GM04503 (cell line): Measurements from ENCODE around the gene SYMPK.

Source experiments
- DNase-seq: peaks from one replicate; pipeline ENCODE4 v3.0.0-alpha.2; 2012; ENCODE audit warnings: low read depth

The SYMPK gene

GRCh38 chr19:45781214-45782161, 81.5 kb downstream of the SYMPK start:
- no peak for DNase-seq

- DNase-seq = no peak
These were observed 82.3 kb downstream of the SYMPK start for GRCh38 chr19:45780448-45781213.

- DNase-seq = no peak
These were observed 82.8 kb downstream of the SYMPK start for GRCh38 chr19:45780146-45780447.

GRCh38 chr19:45779231-45780145, 83.5 kb downstream of the SYMPK start:
- DNase-seq = no peak

- no peak for DNase-seq
These were observed 84.8 kb downstream of the SYMPK start for GRCh38 chr19:45778010-45778661.

- DNase-seq = no peak
These were observed 85.5 kb downstream of the SYMPK start for GRCh38 chr19:45777395-45777961.

GRCh38 chr19:45774765-45775164, 88.2 kb downstream of the SYMPK start:
- DNase-seq = no peak

GRCh38 chr19:45773384-45773783, 89.6 kb downstream of the SYMPK start:
- no peak for DNase-seq

- DNase-seq = no peak
These were observed 90.0 kb downstream of the SYMPK start for GRCh38 chr19:45772912-45773311.

- DNase-seq = no peak
These were observed 90.7 kb downstream of the SYMPK start for GRCh38 chr19:45772130-45772840.

- no peak for DNase-seq
These were observed 91.5 kb downstream of the SYMPK start for GRCh38 chr19:45771311-45771933.

- DNase-seq = peak; percentile 85
These were observed 92.5 kb downstream of the SYMPK start for GRCh38 chr19:45770192-45771101.

GRCh38 chr19:45769821-45770191, 93.1 kb downstream of the SYMPK start:
- DNase-seq = no peak

- DNase-seq = peak; percentile 76
These were observed 93.8 kb downstream of the SYMPK start, which contains the start of gene SIX5 for GRCh38 chr19:45768984-45769782. Gene SIX5 (minus strand): TSS chr19:45769252. CDS start chr19:45768844, 408 bp downstream.

GRCh38 chr19:45768655-45768983, 94.3 kb downstream of the SYMPK start:
- no peak for DNase-seq

- DNase-seq = no peak
These were observed 94.9 kb downstream of the SYMPK start for GRCh38 chr19:45767881-45768654.

- peak; percentile 41 for DNase-seq
These were observed 95.5 kb downstream of the SYMPK start for GRCh38 chr19:45767410-45767880.
